Neutrophil (primary cell): ENCODE measurements around the gene ARHGAP25.

Experiments used
- H3K27ac ChIP-seq: fragments of 200-600 bp; sonication (generic); 2 replicates; pipeline ENCODE4 v1.5.1; 2016; ENCODE audit warnings: mild to moderate bottlenecking, moderate library complexity
- H3K27me3 ChIP-seq: fragments of 200-600 bp; sonication (generic); 2 replicates; pipeline ENCODE4 v1.6.0; 2016; ENCODE audit warnings: mild to moderate bottlenecking
- H3K36me3 ChIP-seq: fragments of 200-600 bp; sonication (generic); 2 replicates; pipeline ENCODE4 v1.5.1; 2017
- H3K4me1 ChIP-seq, 2 experiments: fragments of 200-600 bp in 1 of 2; sonication (generic) in 1 of 2; 1 replicate in 1 of 2; 2 replicates in 1 of 2; pipeline versions ENCODE4 v1.5.1 to v1.6.1; 2013 to 2016; ENCODE audit warnings: low read depth in 1 of 2, low read length in 1 of 2, mild to moderate bottlenecking in 1 of 2, moderate library complexity in 1 of 2; ENCODE audit not compliant: control insufficient read depth in 1 of 2, insufficient read depth in 1 of 2
- H3K4me3 ChIP-seq, 2 experiments: fragments of 200-600 bp in 1 of 2; sonication (generic) in 1 of 2; 1 replicate in 1 of 2; 2 replicates in 1 of 2; pipeline ENCODE4 v1.5.1; 2013 to 2016; ENCODE audit warnings: low read depth in 1 of 2, low read length in 1 of 2, mild to moderate bottlenecking in 1 of 2, moderate library complexity in 1 of 2
- H3K9me3 ChIP-seq: fragments of 200-600 bp; sonication (generic); 2 replicates; pipeline ENCODE4 v1.5.1; 2016
- CTCF ChIP-seq: fragments of 200-600 bp; sonication (generic); IDR thresholded peaks from 2 replicates; pipeline ENCODE4 v1.5.1; 2016; ENCODE audit warnings: antibody characterized with exemption

Gene ARHGAP25

GRCh38 chr2:68863996-68864395 lies 129.4 kb downstream of the ARHGAP25 start:
- no peak overlapping the region for H3K27ac ChIP-seq
- H3K4me3 ChIP-seq: no peak overlapping the region
- no peaks in the 10 kb centered on the region for H3K9me3 ChIP-seq
- peaks cover 35 to 46% of the 10 kb centered on the region in 2 experiments for H3K4me1 ChIP-seq
- TF ChIP-seq CTCF: no peak
- H3K36me3 ChIP-seq: no peaks in the 10 kb centered on the region
- H3K27me3 ChIP-seq: no peaks in the 10 kb centered on the region

- Histone ChIP-seq H3K9me3 (no peaks in the 10 kb centered on the region), H3K4me3 (no peak overlapping the region), H3K4me1 (peaks cover 30 to 35% of the 10 kb centered on the region in 2 experiments), H3K27me3 (no peaks in the 10 kb centered on the region), H3K27ac (no peak overlapping the region), H3K36me3 (no peaks in the 10 kb centered on the region)
- no peak for TF ChIP-seq CTCF
Observed at GRCh38 chr2:68865108-68865507, 130.5 kb downstream of the ARHGAP25 start.

- no peak for TF ChIP-seq CTCF
- Histone ChIP-seq H3K4me1 (no peaks in the 10 kb centered on the region), H3K36me3 (no peaks in the 10 kb centered on the region), H3K27ac (no peak overlapping the region), H3K9me3 (no peaks in the 10 kb centered on the region), H3K4me3 (no peak overlapping the region), H3K27me3 (no peaks in the 10 kb centered on the region)
Observed at GRCh38 chr2:68870215-68870614, 135.6 kb downstream of the ARHGAP25 start.

- H3K9me3 ChIP-seq: no peaks in the 10 kb centered on the region
- no peak within 1 kb of the TSS for H3K27ac ChIP-seq
- no peak for TF ChIP-seq CTCF
- no peaks in the 10 kb centered on the region for H3K4me1 ChIP-seq
- H3K27me3 ChIP-seq: no peaks in the 10 kb centered on the region
- no peak within 1 kb of the TSS for H3K4me3 ChIP-seq
- H3K36me3 ChIP-seq: no peaks in the 10 kb centered on the region
Observed at GRCh38 chr2:68871159-68871764, 136.7 kb downstream of the ARHGAP25 start, which contains the start of gene BMP10. TSS of gene BMP10 (minus strand) at chr2:68871397. CDS start at chr2:68871358, 39 bp downstream.
